K562 (cell line): ENCODE measurements around the gene ITGA2B.
"Not testable (repeated sequence)": the region's sequence is repeated elsewhere in the genome, so short reads cannot be mapped to it uniquely, and the experiment has no call there.

ENCODE experiments used
- NR3C1 ChIP-seq: sonication (generic); formaldehyde crosslinking; IDR thresholded peaks from 2 replicates; pipeline ENCODE4 v1.8.1; 2022; ENCODE audit warnings: missing genetic modification reagents
- RCOR1 ChIP-seq, 2 experiments: IDR thresholded peaks; 2 replicates each; pipeline ENCODE4 v1.6.1; 2012; ENCODE audit warnings: low read depth in 2 of 2, low read length in 2 of 2, borderline replicate concordance in 1 of 2, improper control_type of control experiment in 1 of 2
- ZSCAN29 ChIP-seq: fragments of 450-650 bp; IDR thresholded peaks from 2 replicates; pipeline ENCODE4 v1.6.1; 2017

- not testable (repeated sequence) for TF ChIP-seq RCOR1 (IDR thresholded peaks at IDR 0.05; ENCODE audit: borderline replicate concordance in 1 of 2, low read depth in 2 of 2, low read length in 2 of 2); NR3C1 (CRISPR knock-in tag); ZSCAN29
Measured at GRCh38 chr17:44368391-44369243, 20.8 kb downstream of the ITGA2B start.
